AG10803 (cell line): ENCODE measurements around the gene RAPGEF5.

Experiments used
- DNase-seq: peaks from one replicate; pipeline ENCODE4 v3.0.0; 2010; ENCODE audit warnings: low read depth
- H3K4me3 ChIP-seq: 2 replicates; pipeline ENCODE4 v1.5.1; 2011; ENCODE audit warnings: mild to moderate bottlenecking, low read length, control low read depth
- TF ChIP-seq, protein P1 (sequence below): conservative IDR thresholded peaks from 2 replicates; pipeline ENCODE4 v1.5.1; 2011; ENCODE audit warnings: mild to moderate bottlenecking, low read length, control low read depth, inconsistent platforms

Gene RAPGEF5

DNA sequence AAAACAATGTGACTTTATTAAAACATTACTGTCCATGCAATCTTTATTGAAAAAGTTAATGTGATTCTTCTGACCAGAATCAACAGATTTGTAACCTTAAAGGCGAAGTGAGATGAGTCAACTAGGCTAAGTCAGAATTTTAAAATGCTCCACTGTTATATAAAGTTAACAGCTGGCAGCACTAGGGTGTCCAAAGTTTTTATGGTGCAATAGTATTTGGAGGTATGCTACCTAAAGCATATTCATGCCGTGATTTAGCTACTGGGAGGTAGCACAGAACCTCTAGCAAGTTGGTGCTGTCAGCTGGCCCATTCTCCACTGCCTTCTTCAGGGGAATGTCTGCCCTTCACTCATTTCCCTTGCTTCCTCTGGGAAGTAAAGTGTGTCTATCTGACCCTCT, 126.7 kb downstream of the RAPGEF5 start:
- H3K4me3 ChIP-seq = no peak overlapping the region
- no peak for DNase-seq
- TF ChIP-seq, protein P1, sequence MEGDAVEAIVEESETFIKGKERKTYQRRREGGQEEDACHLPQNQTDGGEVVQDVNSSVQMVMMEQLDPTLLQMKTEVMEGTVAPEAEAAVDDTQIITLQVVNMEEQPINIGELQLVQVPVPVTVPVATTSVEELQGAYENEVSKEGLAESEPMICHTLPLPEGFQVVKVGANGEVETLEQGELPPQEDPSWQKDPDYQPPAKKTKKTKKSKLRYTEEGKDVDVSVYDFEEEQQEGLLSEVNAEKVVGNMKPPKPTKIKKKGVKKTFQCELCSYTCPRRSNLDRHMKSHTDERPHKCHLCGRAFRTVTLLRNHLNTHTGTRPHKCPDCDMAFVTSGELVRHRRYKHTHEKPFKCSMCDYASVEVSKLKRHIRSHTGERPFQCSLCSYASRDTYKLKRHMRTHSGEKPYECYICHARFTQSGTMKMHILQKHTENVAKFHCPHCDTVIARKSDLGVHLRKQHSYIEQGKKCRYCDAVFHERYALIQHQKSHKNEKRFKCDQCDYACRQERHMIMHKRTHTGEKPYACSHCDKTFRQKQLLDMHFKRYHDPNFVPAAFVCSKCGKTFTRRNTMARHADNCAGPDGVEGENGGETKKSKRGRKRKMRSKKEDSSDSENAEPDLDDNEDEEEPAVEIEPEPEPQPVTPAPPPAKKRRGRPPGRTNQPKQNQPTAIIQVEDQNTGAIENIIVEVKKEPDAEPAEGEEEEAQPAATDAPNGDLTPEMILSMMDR = no peak

DNA sequence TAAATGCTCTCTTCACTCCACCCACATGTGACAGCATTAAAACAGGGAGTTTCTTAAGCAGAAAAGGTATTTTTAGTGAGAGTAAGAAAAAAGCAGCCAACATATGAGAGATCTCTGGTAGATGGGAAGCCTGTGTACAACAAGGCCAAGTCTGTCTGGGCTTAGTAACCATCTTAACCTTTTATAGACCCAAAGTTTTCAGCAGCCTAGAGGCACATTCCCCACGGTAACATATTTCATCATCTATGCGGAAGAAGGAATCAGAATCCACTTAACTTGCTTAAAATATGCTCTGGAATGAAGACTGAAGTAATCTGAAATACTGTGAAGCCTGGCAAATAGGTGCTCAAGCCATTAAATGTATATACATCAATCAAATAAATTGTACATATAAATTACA, 127.8 kb downstream of the RAPGEF5 start:
- TF ChIP-seq, protein P1 = no peak
- no peak for DNase-seq
- H3K4me3 ChIP-seq = no peak overlapping the region

DNA sequence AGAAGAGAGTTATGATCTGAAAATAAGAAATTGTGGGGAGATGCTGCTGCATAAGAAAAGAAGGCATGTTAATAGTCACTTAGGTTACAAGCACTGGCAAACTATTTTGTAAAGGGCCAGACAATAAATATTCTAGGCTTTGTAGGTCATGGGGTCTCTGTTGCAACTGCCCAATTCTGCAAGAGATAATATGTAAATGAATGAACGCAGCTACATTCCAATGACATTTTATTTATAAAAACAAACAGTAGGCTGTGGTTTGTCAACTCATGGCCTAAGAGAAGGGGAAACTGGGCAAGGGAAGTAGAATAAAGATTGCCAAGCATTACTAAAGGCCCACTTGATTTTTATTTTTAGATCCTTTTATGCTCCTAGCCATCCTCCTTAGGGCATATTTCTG, 133.1 kb downstream of the RAPGEF5 start:
- H3K4me3 ChIP-seq = no peak overlapping the region
- peak; percentile 16 for DNase-seq
- TF ChIP-seq, protein P1 = no peak

DNA sequence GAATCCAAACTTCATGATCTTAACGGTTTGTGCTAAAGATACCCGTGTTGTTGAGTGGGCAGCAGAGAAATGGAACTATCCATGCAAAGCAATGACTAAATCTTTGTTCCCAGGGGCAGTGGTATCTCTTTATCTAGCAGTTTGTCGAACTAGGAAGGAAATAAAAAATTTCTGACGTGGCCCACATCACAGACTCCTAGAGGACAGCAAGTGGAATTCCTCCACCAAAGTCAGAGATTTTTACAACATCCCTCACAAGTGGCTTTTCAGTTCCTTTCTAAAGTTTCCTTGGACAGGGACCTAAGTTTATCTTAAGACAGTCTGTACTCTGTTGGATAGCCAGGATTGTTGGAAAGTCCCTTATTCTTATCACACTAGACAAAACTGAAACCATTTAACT, 136.0 kb downstream of the RAPGEF5 start:
- TF ChIP-seq, protein P1 = no peak
- no peak for DNase-seq
- H3K4me3 ChIP-seq = no peak overlapping the region

DNA sequence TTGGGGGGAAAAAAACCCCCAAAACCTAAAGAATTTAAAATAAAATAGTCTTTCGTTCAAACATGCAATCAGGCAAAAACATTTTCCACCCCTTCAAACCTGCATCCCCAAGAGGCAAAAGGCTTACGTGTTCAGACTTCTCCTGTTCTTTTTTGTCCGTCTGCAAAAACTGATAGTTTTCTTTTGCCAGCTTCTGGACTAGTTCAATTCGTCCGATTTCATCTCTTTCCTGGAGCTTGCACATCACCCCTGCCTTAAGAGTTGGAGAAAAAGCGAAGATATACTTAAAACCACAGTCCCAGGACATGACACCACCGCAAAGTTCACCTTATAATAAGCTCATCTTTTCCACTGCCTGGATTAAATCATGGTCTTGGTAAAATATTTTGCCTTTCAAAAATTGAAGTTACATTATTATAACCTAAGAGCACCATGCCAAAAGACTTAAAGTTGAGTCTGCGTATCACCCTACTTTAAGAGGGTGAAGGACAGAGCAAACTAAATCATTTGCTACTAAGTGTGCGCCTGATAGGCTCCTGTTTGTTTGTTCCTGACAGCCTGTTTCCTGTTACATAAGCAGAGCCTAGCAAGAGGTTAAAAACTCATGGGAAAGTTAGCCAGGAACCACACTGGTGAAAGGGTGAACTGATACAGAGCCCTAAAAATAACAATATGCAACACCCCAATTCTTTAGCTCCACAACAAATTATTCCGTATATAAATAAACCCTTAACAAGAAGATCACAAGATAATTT, 137.0 kb downstream of the RAPGEF5 start:
- TF ChIP-seq, protein P1 = no peak
- no peak overlapping the region for H3K4me3 ChIP-seq
- DNase-seq = no peak

DNA sequence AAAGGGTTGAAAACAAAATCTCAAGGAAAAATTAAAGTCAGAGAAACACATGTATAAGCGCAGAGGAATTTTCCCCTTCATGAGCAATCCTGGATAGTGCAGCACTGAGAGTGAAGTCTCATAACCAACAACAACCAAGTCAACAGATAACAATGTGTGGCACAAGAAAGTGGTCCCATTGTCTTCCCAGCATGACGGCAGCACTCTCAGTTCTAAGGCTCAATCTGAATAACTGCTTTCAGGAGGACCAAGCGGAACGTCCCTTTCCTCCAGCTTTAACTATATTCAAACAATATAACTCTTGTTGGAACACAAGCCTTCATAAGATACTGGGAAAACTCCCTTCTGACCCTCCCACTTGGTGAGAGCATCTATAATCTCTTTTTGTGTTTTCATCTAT, 137.9 kb downstream of the RAPGEF5 start:
- TF ChIP-seq, protein P1 = no peak
- no peak for DNase-seq

DNA sequence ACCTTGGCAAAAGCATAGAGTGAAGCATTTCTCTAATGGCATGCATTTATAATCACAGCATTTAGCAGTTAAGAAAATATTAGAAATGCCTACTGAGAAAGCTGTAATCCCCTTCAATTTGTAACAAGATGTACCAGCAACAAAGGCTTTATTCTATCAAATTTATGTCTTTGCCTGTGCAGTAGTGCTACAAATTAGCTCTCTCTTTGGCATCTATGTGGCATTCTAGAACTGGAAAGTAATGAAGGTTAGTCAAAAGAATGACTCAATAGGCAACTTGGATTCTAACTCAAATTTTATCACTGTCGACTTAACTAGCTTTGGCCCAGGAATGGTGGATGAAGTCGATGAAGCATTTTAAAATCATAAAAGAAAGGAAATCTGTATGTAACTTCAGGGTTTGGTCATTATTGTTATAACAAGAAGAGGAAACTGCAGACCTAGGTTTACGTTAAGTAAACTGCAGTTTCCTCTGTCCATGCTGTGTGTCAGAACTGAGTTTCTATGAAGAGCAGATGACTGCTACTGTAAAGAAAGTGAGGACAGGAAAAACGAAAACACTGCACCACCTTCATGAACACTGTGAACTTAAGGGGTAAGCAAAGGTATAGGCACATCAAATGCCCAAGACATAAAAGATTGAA, 140.0 kb downstream of the RAPGEF5 start:
- TF ChIP-seq, protein P1 = no peak
- DNase-seq = no peak
- no peak overlapping the region for H3K4me3 ChIP-seq

More for the DNA sequence above, 137.9 kb downstream of the RAPGEF5 start:
- no peak overlapping the region for H3K4me3 ChIP-seq
